Lower leg skin (tissue), 3 donors: ENCODE measurements around the gene CTPS2.

Experiments used
- CTCF ChIP-seq, 3 donors: fragments of 450-650 bp; IDR thresholded peaks; one replicate each; pipeline ENCODE4 v1.5.1; 2016; ENCODE audit warnings: antibody characterized with exemption in 3 of 3, mild to moderate bottlenecking in 3 of 3, moderate library complexity in 2 of 3
- POLR2A ChIP-seq, 2 donors: fragments of 450-650 bp; IDR thresholded peaks; one replicate each; pipeline ENCODE4 v1.6.1; 2016 to 2017; ENCODE audit warnings: antibody characterized with exemption in 2 of 2, mild to moderate bottlenecking in 1 of 2, moderate library complexity in 1 of 2

- TF ChIP-seq CTCF (IDR thresholded peaks at IDR 0.05) (no peak), POLR2A (IDR thresholded peaks at IDR 0.05) (no peak)
These were observed 59.0 kb downstream of the CTPS2 start for GRCh38 chrX:16653424-16653823.
